Peyer's patch (tissue), 4 donors: ENCODE measurements around the gene ARMCX4.

Experiments used
- POLR2A ChIP-seq, 2 donors: fragments of 450-650 bp; IDR thresholded peaks; one replicate each; pipeline ENCODE4 v1.5.1; 2017; ENCODE audit warnings: antibody characterized with exemption in 2 of 2, mild to moderate bottlenecking in 2 of 2, moderate library complexity in 2 of 2
- TF ChIP-seq, protein P1 (sequence below), 6 experiments: fragments of 450-650 bp in 4 of 6; fragments of 200-600 bp in 2 of 6; sonication (generic) in 1 of 6; IDR thresholded peaks; one replicate each; pipeline ENCODE4 v1.5.1; 2017 to 2019; ENCODE audit warnings: antibody characterized with exemption in 6 of 6, mild to moderate bottlenecking in 3 of 6, moderate library complexity in 1 of 6

DNA sequence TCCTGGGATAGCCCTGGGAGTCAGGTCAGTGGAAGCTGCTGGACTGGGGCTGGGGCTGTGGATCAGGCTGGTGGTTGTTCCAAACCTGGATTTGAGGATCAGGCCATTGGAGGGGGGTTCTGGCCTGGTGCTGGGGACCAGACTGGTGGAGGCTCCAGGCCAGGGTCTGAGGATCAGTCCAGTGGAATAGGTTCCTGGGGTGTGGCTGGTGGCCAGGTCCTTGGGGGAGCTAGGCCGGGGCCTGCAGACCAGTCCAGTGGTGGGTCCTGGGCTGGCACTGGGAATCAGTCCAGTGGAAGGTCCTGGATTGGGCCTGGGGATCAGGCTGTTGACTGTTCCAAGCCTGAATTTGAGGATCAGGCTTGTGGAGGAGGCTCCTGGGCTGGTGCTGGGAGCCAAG lies 8.0 kb downstream of the ARMCX4 start:
- no peak for TF ChIP-seq POLR2A (IDR thresholded peaks at IDR 0.05)
- TF ChIP-seq, protein P1, sequence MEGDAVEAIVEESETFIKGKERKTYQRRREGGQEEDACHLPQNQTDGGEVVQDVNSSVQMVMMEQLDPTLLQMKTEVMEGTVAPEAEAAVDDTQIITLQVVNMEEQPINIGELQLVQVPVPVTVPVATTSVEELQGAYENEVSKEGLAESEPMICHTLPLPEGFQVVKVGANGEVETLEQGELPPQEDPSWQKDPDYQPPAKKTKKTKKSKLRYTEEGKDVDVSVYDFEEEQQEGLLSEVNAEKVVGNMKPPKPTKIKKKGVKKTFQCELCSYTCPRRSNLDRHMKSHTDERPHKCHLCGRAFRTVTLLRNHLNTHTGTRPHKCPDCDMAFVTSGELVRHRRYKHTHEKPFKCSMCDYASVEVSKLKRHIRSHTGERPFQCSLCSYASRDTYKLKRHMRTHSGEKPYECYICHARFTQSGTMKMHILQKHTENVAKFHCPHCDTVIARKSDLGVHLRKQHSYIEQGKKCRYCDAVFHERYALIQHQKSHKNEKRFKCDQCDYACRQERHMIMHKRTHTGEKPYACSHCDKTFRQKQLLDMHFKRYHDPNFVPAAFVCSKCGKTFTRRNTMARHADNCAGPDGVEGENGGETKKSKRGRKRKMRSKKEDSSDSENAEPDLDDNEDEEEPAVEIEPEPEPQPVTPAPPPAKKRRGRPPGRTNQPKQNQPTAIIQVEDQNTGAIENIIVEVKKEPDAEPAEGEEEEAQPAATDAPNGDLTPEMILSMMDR (IDR thresholded peaks at IDR 0.05), result no peak
